Stimulated activated naive CD4-positive, alpha-beta T cell treated with Interleukin-2 at 50 U/mL for 16 hours (primary cell): Measurements from ENCODE around the gene ALDH1A3.

Experiments
- DNase-seq: peaks from one replicate; lab custom pipeline; 2025; lab: John Stamatoyannopoulos, UW

The ALDH1A3 gene

DNA sequence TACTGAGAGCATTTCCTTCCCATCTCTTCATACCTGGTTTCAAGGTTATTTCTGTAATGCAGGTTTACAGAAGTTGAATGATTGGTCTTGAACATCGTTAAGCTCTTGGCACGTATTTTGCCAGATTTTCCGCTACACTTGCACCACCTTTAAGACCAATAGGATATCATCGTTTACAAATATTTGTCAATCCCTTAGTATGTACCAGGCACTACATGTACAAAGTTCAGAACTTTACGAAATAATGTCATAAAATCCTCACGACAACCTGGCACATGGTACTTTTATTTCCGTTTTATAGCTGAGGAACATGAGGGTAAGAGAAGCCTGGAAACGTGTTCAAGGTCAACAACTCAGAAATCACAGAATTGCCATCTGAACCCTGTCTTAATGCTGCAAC, 45.8 kb downstream of the ALDH1A3 start:
- no peak for DNase-seq

- no peak for DNase-seq
These were observed 46.6 kb downstream of the ALDH1A3 start for GRCh38 chr15:100926258-100926657.

DNA sequence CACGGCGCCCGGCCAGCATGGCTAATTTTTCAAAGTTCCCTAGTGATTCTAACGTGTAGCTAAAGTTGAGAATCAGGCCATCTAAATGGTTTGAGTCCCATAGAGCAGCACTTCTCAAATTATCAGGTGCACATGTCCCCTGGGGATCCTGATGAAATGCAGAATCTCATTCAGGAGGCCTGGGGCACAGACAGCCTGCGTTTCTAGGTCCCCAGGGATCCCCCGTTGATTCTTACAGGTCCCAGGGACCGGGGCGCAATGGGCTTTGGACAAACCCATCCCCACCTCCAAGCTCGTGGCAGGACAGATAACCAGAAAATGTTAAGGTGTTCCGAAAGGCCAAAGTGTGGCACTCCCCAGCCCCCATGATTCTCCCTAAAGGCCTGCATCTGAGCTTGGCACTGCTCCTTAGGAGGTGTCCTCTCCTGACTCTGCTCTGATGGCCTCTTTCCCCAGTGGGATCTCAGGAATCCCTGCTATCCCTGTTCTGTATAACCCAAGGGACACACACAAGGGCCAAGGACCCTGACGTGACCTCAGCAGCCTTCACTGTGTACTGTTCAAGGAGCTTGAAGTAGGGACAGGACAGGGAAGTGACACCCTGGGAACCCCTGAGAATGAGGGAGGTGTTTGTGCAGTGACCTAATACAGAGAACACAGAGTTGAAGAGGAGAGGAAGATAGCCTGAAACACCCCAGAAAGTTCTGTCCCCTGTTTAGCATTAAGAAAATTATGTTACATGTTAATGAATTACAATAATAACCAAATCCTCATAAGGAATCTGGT, 47.5 kb downstream of the ALDH1A3 start:
- no peak for DNase-seq

DNA sequence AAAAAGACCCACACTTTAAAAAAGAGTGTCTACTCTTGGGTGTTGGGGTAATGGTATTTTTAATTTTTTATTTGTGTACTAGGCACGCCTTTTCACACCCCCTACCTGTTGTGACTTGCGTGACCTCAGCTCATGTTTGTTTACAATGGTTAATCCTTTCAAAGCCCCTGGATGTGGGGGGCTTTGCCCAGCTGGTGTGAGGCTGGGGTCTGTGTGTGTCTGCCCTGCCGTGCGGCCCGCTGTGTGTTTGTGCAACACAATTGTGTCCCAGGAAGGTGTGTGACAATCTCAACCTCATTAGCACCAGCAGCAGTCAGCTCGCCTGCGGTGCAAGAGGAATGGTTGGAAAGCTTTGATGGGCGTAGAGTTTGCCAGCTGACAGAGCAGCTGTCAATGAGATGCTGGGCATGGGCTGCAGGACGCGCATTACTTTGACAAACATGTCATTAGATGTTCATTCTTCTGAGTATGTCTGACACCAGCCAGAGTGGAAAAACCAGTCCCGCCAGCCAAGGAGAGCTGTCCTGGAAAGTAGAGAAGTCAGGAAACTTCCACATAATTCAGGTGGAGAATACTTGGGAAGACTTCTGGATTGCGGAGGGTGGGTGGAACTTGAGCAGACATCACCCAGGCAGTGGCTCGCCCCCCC, 49.1 kb downstream of the ALDH1A3 start:
- DNase-seq: no peak

- DNase-seq: no peak
These were observed 50.0 kb downstream of the ALDH1A3 start for GRCh38 chr15:100929641-100930042.

DNA sequence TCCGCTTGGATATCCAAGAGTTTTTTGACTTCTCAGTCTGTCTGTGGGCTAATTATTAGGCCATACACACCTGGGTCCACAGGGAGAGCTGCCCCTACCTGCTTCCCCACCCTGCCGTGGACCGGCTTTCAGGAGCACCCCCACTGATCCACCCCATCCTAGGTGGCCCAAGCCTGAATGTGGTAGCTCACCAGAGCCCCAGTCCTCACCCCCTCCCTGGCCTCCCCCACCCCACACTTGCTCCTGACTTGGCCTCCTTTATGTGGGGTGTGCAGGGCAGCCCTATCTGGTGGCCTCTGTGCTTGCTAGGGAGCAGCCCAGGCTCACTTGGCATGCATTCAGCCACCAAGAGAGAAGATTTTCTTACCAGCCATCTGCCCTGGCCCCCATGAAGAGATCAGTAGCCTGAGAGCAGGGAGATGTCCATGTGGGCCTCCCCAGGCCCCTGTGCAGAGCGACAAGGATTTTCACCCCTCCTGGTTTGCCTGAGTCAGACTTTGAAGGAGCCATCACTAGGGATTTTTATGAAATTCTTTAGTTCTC, 50.7 kb downstream of the ALDH1A3 start:
- no peak for DNase-seq

GRCh38 chr15:100931143-100931890, 51.7 kb downstream of the ALDH1A3 start:
- no peak for DNase-seq

GRCh38 chr15:100932676-100933348, 53.2 kb downstream of the ALDH1A3 start:
- no peak for DNase-seq

DNA sequence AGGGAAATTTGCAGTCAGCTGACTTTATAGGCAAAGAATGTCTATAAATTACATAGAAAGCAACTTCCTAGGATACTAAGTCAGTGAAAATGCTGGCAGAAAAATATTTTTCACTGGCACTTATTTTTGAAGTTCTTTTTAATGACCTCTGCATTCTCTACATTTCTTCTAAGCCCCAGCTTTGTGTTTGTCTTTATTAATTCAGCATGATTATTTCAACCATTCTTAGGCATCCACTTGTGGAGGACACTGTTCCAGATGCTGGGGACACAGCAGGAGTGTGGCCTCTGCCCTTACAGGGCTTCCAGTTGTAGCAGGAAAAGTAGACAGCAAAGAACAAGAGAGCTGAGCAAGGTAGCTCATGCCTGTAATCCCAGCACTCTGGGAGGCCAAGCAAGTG, 54.5 kb downstream of the ALDH1A3 start:
- DNase-seq: no peak

DNA sequence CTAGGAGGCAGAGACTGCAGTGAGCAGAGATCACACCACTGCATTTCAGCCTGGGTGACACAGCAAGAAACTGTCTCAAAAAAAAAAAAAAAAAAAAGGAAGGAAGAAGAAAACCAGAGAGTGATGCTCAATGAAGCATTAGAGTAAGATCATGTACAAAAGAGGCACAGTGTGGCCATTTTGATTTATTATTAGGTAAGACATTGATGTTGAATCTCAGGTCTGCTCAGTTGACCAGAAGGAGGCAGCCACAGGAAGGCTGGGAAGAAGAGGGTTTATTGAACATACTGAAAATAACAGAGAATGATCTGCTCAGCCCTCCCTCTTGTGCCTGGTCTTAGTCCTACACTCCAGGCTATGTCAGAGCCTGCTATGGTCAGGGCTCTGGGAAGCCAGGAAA, 55.1 kb downstream of the ALDH1A3 start:
- DNase-seq: no peak

- no peak for DNase-seq
These were observed 57.5 kb downstream of the ALDH1A3 start for GRCh38 chr15:100937171-100937570.

- no peak for DNase-seq
These were observed 60.2 kb downstream of the ALDH1A3 start for GRCh38 chr15:100939791-100940190.

DNA sequence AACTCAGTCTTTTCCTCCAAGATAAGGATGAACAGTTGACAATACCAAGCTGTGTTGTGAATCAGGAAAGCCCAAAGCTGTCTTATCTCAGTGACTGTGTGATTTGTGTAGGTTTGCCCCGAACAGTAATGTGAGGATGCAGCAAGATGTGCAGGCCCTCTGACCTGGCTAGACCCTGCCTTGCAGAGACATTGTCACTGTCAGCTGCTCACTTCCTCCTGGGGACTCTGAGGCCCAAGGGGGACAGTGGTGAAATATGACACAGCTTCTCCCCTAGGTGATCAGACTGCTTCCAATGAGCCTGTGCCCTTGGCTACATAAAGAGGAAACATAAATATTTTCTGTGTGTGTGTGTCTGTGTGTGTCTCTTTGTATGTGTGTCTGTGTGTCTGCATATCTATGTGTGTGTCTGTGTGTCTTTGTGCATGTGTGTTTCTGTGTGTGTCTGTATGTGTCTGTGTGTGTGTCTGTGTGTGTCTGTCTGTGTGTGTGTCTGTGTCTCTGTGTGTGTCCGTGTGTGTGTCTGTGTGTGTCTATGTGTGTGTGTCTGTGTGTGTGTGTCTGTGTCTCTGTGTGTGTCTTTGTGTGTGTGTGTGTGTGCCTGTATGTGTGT, 61.2 kb downstream of the ALDH1A3 start:
- no peak for DNase-seq

DNA sequence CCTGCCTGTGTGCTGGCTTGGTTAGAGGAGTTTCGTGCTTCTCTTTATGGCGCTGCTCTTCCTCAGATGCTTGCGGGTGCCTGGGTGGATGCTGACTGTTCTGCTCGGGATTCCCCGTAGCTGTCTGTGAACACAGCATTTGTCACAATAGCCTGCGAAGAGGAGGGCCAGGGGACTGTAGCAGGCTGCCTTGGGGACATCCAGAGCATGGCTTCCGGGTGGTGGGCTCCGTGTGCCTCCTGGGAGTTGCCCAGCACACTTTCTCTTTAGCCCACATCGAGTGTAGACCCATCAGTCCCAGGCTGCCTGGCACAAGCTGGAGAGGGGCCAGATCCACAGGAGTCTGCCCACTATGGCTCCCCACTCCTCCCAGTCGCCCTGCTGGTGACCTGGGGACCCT, 61.9 kb downstream of the ALDH1A3 start:
- DNase-seq: no peak

DNA sequence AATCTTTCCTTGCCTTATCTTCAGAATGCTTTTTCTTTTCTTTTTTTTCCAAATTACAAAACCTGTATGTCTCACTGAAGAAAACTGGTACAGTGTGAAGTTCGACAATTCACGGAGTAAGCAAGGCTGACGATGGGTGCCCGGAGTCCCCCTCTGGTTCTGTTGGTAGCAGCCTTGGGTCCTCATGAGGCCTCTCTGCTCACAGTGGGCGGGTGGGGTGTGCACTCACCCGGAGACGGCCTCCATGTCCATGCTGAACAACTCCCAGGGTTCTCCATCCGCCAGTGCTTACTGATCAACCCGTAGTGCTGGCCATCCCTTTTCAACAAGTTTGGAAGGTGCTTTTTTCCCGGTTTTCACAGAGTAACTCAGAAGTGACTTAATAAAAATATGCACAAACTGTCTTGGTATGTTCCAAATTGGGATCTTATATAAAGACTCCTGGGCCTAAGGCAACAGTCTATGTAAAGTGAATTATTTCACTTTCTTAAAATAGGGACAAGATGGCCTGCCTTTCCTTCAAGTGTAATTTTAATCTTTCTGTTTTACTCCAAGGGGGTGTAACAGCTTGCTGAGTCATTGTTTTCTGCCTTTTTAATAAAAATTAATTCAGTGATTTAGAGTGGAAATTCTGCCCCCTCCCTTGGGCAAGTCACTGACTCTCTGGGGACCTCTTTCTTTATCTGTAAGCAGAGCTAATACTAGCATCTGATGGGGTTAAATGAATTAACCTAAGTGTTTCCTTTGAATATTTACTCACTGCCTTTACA, 63.2 kb downstream of the ALDH1A3 start:
- DNase-seq: no peak

GRCh38 chr15:100944244-100944895, 64.7 kb downstream of the ALDH1A3 start:
- DNase-seq: no peak

DNA sequence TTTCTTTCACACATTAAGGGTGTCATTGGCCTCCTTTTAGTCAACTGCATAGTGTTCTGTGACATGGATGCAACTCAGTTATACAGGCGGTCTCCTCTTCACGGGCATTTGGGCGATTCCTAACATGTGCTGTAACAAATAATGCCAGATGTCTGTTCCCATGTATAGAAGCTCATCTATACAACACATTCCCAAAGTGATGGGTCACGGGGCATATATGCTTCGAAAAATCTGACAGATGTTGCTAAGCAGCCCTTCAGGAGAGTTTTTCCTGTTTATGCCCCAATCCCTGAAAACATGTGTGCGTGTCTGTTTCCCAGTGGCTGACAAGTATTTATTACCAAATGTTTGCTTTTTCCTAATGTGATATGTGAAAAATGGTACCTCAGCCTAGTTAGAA, 65.4 kb downstream of the ALDH1A3 start:
- DNase-seq: no peak

DNA sequence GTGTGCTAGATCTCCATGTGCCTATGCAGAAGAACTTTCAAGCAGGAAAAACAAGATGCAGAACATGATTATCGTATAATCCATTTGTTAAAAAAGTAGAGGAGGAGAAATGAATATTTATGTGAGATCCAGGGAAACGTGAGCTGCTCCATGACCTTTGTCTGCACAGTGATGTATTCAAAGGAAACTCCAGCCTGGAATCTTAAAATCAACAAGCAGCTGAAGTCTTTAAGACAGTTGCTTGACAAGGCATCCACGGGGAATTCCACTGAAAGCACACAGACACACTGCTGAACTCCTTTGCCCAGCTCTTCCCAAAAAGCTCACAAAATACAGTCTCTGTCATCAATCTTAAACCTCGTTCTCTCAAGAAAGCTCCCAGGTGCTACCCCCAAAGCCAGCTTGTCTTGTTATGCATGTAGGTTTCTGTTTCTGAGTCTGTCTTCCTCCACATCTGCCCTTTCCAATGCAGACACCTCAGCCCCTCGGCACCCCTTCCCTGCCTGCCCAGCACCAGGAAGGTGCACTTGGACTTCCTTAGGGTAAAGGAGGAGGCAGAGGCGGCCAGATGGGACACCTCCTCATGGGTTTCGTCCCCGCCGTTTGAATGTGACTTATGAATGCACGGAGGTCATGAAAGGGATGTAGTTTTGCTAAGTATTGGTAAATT, 68.3 kb downstream of the ALDH1A3 start:
- no peak for DNase-seq

DNA sequence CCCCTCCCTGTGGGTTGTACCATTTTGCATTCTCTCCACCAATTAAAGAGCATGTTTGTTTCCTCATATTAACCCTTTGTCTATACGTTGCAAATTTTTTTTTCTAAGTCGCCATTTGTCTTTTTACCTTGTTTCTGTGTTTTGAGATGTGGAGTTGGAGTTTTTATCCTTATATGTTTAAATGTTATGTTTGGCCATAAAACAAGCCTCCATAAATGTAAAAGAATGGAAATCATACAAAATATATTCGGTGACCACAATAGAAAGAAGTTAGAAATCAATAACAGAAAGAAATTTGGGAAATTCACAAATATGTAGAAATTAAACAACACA, 68.8 kb downstream of the ALDH1A3 start:
- no peak for DNase-seq

DNA sequence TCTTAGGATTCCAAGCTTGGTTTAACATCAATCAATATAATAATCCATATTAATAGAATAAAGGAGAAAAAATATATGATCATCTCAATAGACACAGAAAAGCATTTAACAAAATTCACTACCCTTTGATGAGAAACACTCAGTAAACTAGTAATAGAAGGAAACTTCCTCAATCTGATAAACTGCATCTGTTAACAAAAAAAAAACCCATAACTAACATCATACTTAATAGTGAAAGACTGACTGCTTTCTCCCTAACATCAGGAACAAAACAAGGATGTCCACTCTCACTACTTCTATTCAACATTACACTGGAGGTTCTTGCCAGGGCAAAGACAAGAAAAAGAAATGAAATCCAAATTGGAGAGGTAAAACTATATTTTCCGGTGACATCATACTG, 70.1 kb downstream of the ALDH1A3 start:
- DNase-seq: no peak
